ENCODE data around the gene ZNF362.
A peak's percentile ranks its signal among the peaks of the same experiment; 100 is the strongest.

The ZNF362 gene

DNA sequence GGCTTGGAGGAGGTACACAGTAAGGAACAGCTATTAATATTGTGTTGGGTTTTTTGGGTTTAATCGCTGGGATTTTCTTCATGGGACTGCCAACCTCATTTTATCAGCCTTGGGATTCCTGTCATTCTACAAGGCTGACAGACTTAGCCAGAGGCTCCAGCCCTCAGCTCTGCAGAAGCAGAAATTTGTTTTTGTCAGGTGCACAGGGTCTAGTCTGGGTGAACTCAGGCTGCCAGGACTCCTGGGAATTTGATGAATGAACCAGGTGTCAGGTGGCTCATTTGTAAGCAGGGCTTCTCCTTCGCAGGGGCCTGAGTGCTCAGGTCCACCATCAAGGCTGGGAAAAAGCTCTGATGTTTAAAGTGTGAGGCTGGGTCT lies 11.5 kb upstream of the ZNF362 start:
- no peak for DNase-seq

- DNase-seq: no peak
These were observed 10.1 kb upstream of the ZNF362 start for GRCh38 chr1:33246171-33246570.

DNA sequence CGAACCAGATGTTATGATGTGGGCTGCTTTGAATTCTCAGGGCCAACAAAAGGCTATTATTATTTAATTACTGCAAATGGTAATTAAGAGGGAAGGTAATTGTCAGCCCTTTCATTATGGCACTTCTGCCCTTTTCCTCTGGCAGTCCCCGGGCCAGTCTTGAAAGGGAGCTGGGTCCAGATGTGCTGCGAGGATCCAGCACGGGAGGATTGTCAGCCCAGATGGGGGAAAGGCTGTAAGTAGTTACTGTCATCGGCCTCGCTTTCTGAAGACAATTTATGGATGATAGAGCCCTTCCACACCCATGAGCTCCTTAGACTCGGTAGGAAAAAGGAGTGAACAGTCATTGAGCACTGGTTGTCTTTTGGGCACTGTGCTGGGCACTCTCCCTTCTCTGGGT lies 8.7 kb upstream of the ZNF362 start:
- DNase-seq: no peak

- DNase-seq: no peak
These were observed 8.0 kb upstream of the ZNF362 start for GRCh38 chr1:33248244-33248643.

DNA sequence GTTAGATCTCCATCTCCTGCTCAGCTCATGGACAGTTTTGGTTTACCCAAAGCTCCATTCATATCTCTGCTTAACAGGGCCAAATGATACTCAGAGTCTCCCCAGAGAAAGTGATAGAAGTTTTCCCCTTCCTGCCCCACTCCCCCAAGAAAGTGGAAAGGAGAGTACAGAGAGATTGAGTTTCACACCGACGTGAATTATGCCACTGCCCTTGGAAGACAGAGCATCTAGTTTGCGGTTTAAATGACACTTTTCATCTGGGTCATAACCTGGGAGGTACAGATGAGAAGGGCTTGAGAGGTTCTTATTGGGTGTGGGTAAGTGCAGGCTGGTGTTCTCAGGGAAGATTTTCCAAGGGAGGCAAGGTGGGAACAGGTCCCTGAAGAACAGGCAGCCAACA lies 6.9 kb upstream of the ZNF362 start:
- DNase-seq: no peak

DNA sequence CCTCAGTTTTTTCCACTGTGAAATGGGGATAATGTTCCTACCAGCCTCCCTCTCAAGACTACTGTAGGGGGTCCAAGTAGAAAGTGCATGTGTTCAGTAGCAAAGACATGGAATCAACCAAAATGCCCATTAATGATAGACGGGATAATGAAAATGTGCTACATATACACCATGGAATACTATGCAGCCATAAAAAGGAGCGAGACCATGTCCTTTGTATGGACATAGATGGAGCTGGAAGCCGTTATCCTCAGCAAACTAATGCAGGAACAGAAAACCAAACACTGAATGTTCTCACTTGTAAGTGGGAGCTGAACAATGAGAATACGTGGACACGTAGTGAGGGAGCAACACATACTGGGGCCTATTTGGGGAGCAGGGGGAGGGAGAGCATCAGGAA lies 6.1 kb upstream of the ZNF362 start:
- DNase-seq: no peak

GRCh38 chr1:33250724-33251123 lies 5.6 kb upstream of the ZNF362 start:
- no peak for DNase-seq

- DNase-seq: no peak
These were observed 1.8 kb upstream of the ZNF362 start for GRCh38 chr1:33254491-33254890.

DNA sequence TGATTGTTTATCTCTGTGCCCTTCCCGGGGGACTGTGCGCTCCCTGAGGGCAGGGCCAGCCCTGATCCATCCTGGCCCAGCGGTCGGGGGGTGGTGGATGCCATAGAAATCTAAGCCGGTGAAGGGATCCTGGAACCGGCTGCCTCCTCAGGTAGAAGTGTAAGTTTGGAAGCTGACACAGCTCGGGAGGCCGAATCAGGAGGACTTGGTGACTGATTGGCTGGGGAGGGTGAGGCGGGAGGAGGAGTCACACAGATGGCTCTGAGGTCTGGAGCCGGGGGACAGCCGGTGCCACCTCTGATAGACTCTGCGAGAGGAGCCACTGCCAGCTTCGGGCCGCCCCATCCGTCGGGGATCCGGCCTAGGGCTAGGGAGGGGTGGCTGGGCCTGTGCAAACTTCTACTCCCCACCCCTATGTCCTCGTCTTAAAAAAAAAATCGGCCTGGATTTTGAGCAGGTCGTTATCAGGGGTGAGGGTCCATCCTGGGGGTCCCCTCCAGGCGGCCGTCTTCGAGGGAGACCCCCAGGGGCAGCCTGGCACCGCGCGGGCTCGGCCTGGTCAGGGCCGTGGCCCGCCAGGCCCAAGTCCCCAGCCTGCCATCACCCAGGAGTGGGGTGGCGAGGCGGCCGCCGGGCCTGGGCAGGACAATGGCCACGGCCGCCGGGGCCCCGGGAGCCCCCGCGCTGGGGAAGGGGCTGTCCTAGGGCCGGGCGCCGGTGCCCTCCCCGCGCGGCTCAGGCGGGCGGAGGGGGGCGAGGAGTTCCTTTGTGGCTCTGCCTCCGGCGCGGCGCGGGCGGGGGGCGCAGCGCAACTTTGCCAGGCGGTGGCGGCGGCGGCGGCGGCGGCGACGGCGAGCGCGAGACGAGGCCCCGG lies 708 bp upstream of the ZNF362 start:
- peak; percentile 10 for DNase-seq

- no peak for DNase-seq
These were observed 146 bp upstream of the ZNF362 start for GRCh38 chr1:33256221-33256470.

- DNase-seq: no peak
These were observed 997 bp downstream of the ZNF362 start for GRCh38 chr1:33257207-33257771.

- DNase-seq: no peak
These were observed 1.8 kb downstream of the ZNF362 start for GRCh38 chr1:33257772-33258712.

DNA sequence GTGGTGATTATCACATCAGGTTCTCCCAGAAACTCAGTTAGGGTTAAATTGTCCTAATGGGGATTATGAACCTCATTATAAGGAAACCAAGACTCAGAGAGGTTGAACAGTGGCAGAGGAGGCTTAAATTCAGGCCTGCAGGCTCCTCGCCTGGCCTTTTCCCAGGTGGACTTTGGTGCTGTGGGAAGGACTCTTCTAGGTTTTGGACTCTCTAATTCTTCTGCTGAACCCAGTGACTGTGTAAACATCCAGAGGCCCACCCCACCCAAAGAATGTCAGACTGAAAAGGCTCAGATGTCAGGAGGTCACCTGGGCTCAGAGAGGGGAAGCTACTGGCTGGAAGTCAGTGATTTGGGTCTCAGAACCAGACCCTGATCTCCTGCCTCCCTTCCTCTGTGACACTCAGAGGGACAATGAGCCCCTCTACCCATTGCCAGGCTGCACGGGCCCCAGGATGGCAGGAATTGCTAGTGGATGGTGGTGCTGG lies 2.5 kb downstream of the ZNF362 start:
- DNase-seq: no peak

DNA sequence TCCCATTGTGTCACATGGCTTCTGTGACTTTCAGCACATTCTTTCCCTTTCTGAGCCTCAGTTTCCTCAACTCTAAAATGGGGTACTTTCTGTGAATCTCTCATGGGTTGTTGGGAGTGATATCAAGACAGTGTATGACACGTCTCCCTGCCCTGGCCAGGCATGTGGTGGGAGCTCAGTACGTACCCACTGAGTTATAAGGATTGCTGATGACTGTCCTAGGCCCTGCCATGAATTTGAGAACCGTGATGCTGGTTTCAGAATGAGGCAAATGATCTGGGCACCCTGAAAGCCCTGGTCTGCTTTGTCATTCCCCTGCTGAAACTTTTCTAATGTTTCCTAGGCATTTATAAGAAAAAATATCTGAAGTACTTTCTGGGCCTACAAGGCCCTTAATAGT lies 3.6 kb downstream of the ZNF362 start:
- DNase-seq: no peak

- no peak for DNase-seq
These were observed 4.1 kb downstream of the ZNF362 start for GRCh38 chr1:33260439-33260838.

DNA sequence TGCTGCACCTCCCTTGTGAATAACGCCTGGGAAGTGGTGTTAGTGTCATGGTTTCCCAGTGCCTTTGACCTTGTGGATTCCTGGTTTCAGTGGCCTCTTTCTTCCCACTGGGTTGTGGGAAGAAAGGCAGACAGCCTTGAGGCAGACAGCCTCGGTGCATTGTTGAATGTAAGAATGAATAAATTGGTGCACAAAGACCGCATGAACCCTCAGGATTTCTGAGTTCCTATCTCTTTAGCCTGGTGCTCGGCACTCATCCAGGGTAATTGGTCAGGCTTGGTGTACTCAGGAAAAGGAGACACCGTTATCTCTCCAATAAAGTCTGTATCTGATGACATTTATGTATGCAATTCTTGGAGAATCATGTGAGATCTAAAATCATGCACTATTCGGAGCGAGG lies 5.1 kb downstream of the ZNF362 start:
- no peak for DNase-seq

DNA sequence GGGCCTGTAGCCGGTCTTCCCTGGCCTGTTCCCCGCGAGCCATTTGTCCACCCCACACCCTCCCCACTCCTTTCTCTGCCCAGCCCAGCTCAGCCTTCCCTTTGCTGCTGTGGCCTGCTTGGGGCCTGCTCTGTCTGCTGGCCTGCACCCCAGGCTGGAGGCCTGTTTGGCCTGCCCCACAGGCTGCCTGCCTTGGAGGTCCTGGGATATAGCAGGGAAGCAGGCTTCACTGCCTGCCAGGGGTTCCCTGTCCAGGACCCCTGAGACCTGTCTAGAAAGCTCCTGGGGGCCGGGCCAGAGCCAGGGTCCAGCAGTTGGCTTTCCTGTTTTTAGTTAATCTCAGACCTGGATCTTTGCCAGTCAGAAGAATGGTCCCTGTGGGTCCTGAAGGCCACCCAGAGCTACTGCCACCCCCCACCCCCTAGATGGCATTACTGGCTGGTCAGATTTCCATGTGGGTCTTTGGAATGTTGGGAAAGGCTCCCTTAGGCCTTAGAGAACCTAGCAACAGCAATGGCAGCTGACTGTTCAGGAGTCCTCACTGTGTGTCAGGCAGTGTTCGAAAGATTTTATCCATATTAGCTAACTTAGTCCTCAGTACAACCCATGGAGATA lies 7.7 kb downstream of the ZNF362 start:
- DNase-seq: no peak

GRCh38 chr1:33265780-33266605 lies 9.7 kb downstream of the ZNF362 start:
- no peak for DNase-seq

GRCh38 chr1:33266766-33267165 lies 10.5 kb downstream of the ZNF362 start:
- DNase-seq: no peak

- no peak for DNase-seq
These were observed 11.3 kb downstream of the ZNF362 start for GRCh38 chr1:33267468-33268205.

GRCh38 chr1:33268457-33268856 lies 12.2 kb downstream of the ZNF362 start:
- no peak for DNase-seq

All from effector CD4-positive, alpha-beta T cell (primary cell).